Measurements from ENCODE around the gene RUNX1. TPM values are rescaled to one million over a fixed set of nuclear protein-coding genes. Genes with fewer than 3 reads are reported as not detected.
A peak's percentile ranks its signal among the peaks of the same experiment; 100 is the strongest.

Gene RUNX1
- total and polyA plus RNA-seq, 2 of the 13 experiments (the other 11 are each of a cell fraction or from before 2014, with no cell fraction given) = 5.4 to 6.4 TPM

GRCh38 chr21:34968414-34969333 is 80.4 kb downstream of the RUNX1 start:
- Histone ChIP-seq H3K27ac (ENCODE audit: extremely low read length, insufficient read depth, low read length) (no peak overlapping the region), H3K4me1 (ENCODE audit: insufficient read depth, low read length) (peaks cover 55% of the 10 kb centered on the region), H3K4me2 (ENCODE audit: low read depth, low read length) (peak overlapping the region; percentile 46), H2AFZ (ENCODE audit: low read length) (no peak overlapping the region), H3K36me3 (replicated peaks in 1 of 2; ENCODE audit: control insufficient read depth in 1 of 2, insufficient read depth in 2 of 2, low read length in 2 of 2) (no peaks in the 10 kb centered on the region), H3K27me3 (ENCODE audit: control insufficient read depth in 1 of 2, insufficient read depth in 2 of 2, low read length in 2 of 2) (no peaks in the 10 kb centered on the region; a peak in 1 of 5 replicates), H3K4me3 (replicated peaks in 1 of 3; ENCODE audit: insufficient read depth in 1 of 3, low read depth in 2 of 3, low read length in 3 of 3) (peak overlapping the region in 2 of 3 experiments; percentile 15 to 30; a peak in 2 of 6 replicates), H3K9me3 (ENCODE audit: low read length) (no peaks in the 10 kb centered on the region), H3K9ac (ENCODE audit: insufficient read depth, low read depth, low read length) (no peak overlapping the region), H3K79me2 (ENCODE audit: insufficient read depth, low read length) (no peaks in the 10 kb centered on the region), H4K20me1 (ENCODE audit: insufficient read depth, low read length) (no peaks in the 10 kb centered on the region)
- no TSS peak for BruUV-seq (replicated peaks)
- CTCF ChIA-PET (ENCODE audit: low intra/inter-chr PET ratio, low total read pairs) = no interaction called here
- FAIRE-seq = no peak
- DNase-seq (ENCODE audit: low spot score) = peak; percentile 83
- WGBS (ENCODE audit: low lambda C conversion rate) = 30% methylated on average over 13 of the region's 13 CpGs
- intact Hi-C loops (cut with micrococcal nuclease; ENCODE audit: unreplicated experiment) (loop anchor here (10.0 kb wide), 1 partner anchor 56 kb away; no protein-coding TSS in a partner anchor), in situ Hi-C loops (cut with HindIII; ENCODE audit: extremely low pct_ligation_motif_present, low pct_unique_long_range_greater_than_20kb) (no loop called here)
- peak; percentile 60; the same call in 2 of the 3 replicates for ATAC-seq
- POLR2A ChIA-PET = no interaction called here
- TF ChIP-seq ZHX1 (CRISPR knock-in tag; IDR thresholded peaks at IDR 0.05; ENCODE audit: low read depth) (no peak), RAD21 (CRISPR knock-in tag; IDR thresholded peaks at IDR 0.05) (no peak), PLRG1 (conservative IDR thresholded peaks at IDR 0.05) (no peak), NFYB (CRISPR knock-in tag; IDR thresholded peaks at IDR 0.05) (no peak), ZNF598 (CRISPR knock-in tag; IDR thresholded peaks at IDR 0.05; ENCODE audit: borderline replicate concordance) (no peak), EP300 (IDR thresholded peaks at IDR 0.05; ENCODE audit: low read depth in 2 of 2, low read length in 2 of 2) (0 out of 4 replicates have a peak, but pooled peaks of 1 of the 2 experiments have one; percentile 32), EP300 (CRISPR knock-in tag; IDR thresholded peaks at IDR 0.05; ENCODE audit: borderline replicate concordance) (no peak), ARID5B (CRISPR knock-in tag; IDR thresholded peaks at IDR 0.05) (0 out of 2 replicates have a peak, but pooled peaks have one; percentile 13), HOXA7 (CRISPR knock-in tag; IDR thresholded peaks at IDR 0.05) (no peak), ZMAT3 (CRISPR knock-in tag; conservative IDR thresholded peaks at IDR 0.05) (no peak), ZSCAN21 (CRISPR knock-in tag; IDR thresholded peaks at IDR 0.05; ENCODE audit: borderline replicate concordance) (no peak), ZNF788 (CRISPR knock-in tag; IDR thresholded peaks at IDR 0.05; ENCODE audit: borderline replicate concordance) (no peak), ADNP (CRISPR knock-in tag; IDR thresholded peaks at IDR 0.05) (no peak)
- TF ChIP-seq, protein P1, sequence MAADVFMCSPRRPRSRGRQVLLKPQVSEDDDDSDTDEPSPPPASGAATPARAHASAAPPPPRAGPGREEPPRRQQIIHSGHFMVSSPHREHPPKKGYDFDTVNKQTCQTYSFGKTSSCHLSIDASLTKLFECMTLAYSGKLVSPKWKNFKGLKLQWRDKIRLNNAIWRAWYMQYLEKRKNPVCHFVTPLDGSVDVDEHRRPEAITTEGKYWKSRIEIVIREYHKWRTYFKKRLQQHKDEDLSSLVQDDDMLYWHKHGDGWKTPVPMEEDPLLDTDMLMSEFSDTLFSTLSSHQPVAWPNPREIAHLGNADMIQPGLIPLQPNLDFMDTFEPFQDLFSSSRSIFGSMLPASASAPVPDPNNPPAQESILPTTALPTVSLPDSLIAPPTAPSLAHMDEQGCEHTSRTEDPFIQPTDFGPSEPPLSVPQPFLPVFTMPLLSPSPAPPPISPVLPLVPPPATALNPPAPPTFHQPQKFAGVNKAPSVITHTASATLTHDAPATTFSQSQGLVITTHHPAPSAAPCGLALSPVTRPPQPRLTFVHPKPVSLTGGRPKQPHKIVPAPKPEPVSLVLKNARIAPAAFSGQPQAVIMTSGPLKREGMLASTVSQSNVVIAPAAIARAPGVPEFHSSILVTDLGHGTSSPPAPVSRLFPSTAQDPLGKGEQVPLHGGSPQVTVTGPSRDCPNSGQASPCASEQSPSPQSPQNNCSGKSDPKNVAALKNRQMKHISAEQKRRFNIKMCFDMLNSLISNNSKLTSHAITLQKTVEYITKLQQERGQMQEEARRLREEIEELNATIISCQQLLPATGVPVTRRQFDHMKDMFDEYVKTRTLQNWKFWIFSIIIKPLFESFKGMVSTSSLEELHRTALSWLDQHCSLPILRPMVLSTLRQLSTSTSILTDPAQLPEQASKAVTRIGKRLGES (CRISPR knock-in tag; IDR thresholded peaks at IDR 0.05; ENCODE audit: borderline replicate concordance) = no peak

Measured in HepG2 (cell line).